Ovary (tissue), 3 donors: ENCODE data around the gene TNFRSF19.

Source experiments
- POLR2A ChIP-seq: fragments of 450-650 bp; IDR thresholded peaks from one replicate; pipeline ENCODE4 v1.6.1; 2017; ENCODE audit warnings: antibody characterized with exemption, mild to moderate bottlenecking, moderate library complexity
- TF ChIP-seq, protein P1 (sequence below), 3 donors: fragments of 450-650 bp in 2 of 3; fragments of 200-600 bp in 1 of 3; IDR thresholded peaks; one replicate each; pipeline versions ENCODE4 v1.5.1 to v1.8.0; 2016 to 2022; ENCODE audit warnings: antibody characterized with exemption in 3 of 3, mild to moderate bottlenecking in 1 of 3
- donor health status: DM: no; HTN: no; CAD: no.

GRCh38 chr13:23656637-23657371 lies 86.6 kb downstream of the TNFRSF19 start:
- TF ChIP-seq, protein P1, sequence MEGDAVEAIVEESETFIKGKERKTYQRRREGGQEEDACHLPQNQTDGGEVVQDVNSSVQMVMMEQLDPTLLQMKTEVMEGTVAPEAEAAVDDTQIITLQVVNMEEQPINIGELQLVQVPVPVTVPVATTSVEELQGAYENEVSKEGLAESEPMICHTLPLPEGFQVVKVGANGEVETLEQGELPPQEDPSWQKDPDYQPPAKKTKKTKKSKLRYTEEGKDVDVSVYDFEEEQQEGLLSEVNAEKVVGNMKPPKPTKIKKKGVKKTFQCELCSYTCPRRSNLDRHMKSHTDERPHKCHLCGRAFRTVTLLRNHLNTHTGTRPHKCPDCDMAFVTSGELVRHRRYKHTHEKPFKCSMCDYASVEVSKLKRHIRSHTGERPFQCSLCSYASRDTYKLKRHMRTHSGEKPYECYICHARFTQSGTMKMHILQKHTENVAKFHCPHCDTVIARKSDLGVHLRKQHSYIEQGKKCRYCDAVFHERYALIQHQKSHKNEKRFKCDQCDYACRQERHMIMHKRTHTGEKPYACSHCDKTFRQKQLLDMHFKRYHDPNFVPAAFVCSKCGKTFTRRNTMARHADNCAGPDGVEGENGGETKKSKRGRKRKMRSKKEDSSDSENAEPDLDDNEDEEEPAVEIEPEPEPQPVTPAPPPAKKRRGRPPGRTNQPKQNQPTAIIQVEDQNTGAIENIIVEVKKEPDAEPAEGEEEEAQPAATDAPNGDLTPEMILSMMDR (IDR thresholded peaks at IDR 0.05): no peak
- TF ChIP-seq POLR2A: no peak
